NCI-H1930 (cell line): ENCODE measurements around the gene IFI27L2.

Experiments used
- DNase-seq, 2 experiments: peaks; one replicate each; lab custom pipeline; 2025; lab: John Stamatoyannopoulos, UW

IFI27L2 gene

GRCh38 chr14:94152676-94153075 is 23.3 kb upstream of the IFI27L2 start:
- no peak for DNase-seq

DNA sequence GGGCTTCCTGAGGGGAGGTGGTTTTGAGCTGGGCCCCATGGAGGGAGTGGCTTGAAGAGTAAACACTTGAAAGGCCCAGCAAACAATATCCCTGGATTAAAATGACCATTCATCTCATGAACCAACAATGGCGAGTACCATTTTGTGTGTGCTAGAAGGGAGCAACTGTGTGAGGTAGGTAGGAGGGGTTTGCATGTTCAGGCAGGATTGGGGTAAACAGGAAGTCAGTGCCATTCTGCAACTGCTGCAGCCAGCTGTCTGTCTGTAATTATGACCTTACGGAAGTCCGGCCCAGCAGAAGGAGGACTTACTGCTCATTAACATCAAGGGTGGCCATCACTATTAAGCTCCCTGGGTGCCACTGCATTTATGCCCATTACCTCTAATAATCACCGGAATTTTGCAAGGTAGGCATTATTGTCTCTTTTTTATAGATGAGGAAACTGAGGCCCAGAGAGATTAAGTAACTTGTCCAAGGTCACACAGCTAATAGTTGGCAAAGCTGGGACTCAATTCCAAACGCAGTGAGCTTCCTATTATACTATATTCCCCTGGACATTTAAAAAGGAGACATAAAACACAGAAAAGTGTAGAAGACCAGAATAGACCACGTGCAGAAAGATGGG is 16.6 kb upstream of the IFI27L2 start:
- no peak for DNase-seq

DNA sequence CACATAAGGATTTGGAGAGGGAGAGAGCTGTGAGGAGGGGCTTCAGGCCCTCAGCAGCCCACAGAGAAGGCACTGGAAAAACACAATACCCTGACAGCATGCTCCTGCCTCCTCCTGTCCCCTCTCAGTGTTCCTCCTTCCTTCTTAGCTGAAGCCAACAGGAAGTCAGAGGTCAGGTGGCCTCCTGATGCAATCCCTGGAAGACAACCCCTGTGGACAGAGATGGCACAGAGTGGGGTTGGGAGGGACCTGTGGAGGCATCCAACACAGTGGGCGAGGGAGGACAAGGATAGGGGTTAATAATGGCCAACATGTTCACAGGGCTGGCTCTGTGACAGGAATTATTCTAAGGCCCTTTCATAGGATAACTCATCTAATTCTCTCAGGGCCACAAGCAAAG is 15.4 kb upstream of the IFI27L2 start:
- no peak for DNase-seq

DNA sequence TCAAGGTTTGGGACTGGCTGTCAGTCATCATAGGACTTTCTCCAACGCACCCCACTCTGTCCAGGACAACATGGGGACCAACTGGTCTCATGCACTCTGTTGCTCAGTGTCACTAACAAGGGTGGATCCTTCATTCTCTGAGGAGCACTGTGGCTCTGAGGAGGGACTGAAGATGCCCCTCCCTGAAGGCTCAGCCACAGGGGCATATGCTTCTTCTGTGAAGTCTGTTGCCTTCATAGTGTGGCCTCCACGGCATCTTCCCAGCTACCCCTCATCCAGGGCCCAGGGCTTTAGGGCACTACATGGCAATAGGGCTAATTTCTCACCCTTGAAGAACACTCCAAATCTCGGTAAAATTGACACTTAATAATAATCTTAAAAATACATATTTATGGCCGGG is 14.3 kb upstream of the IFI27L2 start:
- DNase-seq: no peak

GRCh38 chr14:94143239-94143638 is 13.8 kb upstream of the IFI27L2 start:
- DNase-seq: no peak

DNA sequence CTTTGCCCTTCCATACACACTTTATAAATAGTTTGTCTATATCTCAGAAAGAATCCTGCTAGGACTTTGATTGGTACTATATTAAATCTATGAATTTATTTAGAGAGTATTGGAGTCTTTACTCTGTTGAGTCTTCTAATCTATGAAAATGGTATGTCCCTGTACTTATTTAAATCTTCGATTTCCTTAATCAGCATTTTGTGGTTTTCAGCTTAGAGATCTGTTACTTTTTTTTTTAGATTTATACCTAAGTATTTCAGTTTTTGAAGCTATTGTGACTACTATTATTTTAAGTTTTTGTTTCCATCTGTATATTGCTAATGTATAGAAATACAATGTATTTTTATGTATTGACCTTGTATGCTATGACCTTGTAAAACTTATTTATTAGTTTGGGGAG is 13.4 kb upstream of the IFI27L2 start:
- DNase-seq: no peak

- DNase-seq: no peak
Observed at GRCh38 chr14:94142247-94142646, 12.8 kb upstream of the IFI27L2 start.

GRCh38 chr14:94139421-94139820 is 10.0 kb upstream of the IFI27L2 start:
- DNase-seq: no peak

DNA sequence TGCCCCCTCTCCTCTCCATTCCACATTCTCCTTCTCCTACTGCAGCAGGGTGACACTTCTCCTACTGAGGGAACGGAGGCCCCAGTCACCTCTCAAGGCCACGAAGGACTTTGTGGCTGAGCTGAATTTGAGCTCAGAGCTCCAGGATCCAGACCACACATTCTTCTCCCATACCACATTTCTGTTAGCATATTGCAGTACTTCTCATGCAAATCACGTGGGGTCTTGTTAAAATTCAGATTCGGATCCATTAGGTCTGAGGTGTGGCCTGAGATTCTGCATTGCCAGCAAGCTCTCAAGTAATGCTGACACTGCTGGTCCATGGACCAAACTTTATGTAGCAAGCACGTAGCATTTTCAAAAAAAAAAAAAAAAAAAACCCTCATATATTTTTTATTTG is 9.6 kb upstream of the IFI27L2 start:
- DNase-seq: no peak

GRCh38 chr14:94138251-94138650 is 8.8 kb upstream of the IFI27L2 start:
- no peak for DNase-seq

- DNase-seq: peak; percentile 22 to 63
Observed at GRCh38 chr14:94136575-94137331, 7.3 kb upstream of the IFI27L2 start.

DNA sequence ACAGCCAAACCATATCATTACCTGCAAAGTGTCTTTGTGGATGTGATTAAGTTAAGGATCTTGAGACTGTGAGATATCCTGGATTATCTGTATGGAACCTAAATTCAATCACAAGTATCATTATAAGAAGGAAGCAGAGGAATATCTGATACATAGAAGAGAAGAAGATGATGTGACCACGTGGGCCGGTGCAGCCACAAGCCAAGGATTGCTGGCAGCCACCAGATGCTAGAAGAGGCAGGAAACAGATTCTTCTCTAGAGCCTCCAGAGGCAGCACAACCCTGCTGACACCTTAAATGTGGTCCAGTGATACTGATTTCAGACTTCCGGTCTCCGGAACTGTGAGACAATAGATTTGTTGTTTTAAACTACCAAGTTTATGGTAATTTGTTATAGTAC is 6.1 kb upstream of the IFI27L2 start:
- DNase-seq: no peak

DNA sequence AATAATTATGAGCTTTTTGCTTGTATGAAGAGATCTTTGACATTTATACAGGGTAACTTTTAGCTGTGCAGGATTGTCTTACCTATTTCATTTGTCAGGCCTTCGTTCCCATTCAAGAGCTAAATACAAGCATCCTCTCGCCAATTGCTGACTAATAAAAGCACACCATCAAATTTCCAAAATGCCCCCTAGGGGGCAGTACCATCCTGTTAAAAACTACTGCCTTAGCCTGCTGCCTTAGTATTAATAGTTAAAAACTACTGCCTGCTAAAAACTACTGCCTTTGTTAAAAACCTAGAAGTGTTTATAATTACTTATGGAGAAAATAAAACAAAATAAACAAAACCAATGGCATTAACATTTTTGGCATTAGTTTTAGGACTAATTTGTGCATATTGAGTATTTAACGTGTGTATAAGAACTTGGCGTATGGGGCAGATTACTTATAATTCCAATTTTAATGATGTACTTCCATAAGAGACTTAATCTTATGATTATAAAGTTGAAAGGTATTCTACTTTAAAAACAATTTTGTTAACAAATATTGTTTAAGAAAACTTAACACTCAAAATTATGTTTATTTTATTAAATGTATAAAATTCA is 3.0 kb upstream of the IFI27L2 start:
- DNase-seq: peak in 1 of 2 experiments; percentile 45

DNA sequence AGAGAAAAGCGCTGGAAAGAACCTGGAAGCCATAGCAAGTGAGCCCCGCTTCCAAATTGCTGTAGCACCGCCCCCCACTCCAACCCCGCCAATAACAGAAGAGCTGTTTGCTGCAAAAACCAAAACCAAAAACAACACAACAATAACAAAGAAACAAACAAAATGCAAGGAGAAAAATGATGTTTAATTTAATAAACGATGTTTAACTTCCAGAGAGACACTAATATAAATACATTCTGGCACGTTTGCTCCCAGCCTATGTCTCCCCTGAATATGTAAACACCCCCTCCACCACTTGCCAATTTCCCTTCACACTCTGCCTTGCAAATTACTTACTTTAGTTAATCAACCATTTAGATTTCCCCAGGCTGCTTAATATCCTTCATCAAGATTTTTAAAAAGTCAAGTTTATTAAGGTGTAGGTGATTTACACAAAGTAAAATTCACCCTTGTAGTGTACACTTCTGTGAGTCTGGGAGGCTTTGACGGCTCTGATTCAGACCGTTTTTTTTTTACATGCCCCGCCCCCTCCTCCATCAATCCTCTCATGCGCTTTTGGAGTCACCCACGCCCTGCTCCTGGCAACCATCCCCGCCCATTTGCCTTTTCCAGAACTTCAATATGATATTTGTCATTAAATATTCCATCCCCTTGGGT is 482 bp upstream of the IFI27L2 start:
- DNase-seq: peak; percentile 8 to 12

GRCh38 chr14:94128216-94128839 is 1.1 kb downstream of the IFI27L2 start:
- no peak for DNase-seq

DNA sequence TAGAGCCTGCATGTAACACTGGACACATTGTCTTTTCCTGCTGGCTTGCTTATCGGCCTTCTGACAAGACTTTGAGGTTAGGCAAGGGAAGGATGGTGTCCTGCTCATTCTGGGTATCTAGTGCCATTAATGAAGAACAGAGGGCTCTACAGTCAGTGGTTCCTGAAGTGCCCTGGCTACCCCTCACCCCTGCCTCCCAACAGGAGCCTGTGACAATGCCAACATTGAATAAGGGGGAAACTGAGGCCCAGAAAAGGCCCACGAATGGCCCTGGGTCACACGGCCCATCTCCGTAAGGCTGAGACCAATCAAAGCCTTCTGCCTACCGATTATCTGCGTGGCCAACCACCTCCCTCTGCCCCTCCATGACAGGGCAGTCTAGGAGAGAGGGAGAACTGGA is 2.1 kb downstream of the IFI27L2 start:
- DNase-seq: no peak

DNA sequence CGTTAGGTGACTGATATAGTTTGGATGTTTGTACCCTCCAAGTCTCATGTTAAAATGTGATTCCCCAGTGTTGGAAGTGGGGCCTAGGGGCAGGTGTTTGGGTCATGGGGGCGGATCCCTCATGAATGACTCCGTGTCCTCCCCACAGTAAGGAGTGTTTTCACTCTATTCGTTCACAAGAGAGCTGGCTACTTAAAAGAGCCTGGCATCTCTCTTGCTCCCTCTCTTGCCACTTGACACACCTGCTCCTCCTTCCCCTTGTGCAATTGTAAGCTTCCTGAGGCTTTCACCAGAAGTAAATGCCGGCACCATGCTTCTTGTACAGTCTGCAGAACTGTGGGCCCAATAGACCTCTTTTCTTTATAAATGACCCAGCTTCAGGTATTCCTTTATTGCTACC is 2.6 kb downstream of the IFI27L2 start:
- no peak for DNase-seq

DNA sequence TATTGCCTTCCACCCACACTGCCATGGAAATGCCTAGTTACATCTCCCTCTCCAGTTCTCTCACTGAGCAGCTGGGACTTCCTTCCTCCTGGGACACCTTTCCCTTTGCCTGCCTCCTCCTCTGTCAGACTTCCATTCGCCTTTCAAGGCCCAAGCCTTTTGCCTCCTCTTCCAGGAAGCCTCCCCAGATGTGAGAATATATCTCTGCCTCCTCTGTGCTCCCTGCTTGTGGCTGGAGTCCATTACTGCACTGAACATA is 3.1 kb downstream of the IFI27L2 start:
- no peak for DNase-seq

DNA sequence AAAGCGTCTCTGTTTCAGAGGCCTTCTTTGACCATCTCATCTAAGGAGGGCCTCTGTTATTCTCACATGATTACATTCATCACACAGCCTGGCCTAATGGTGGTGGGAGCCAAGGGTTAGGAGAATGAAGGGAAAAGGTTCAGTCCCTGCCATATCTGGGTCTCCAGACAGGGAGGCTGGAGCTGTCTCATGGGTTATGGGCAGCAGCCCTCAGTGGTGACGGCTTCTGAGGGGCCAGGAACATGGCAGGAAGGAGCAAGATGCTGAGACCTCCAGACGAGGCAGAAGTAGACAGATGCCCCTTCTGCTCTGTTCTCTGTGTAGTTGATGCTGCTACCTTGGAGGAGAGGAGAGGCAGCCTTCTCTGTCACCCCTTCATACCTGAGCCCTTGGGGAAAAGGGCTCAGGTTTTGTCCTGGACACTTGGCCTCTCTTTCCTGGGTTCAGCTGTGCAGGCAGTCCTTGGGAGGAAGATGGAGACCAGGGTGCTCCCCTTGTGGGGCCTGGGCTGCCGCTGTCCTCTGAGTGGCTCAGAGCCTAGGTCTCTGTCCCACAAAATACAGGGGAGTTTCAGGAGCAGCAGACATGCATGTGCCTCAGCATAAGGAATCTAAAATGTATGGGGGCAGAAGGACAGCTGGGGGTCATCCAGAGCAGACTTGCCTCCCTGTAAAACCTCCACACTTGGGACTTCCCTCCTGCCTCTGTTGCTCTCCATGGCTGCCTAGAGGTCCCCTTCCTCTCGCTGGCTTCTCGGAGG is 3.6 kb downstream of the IFI27L2 start:
- DNase-seq: no peak

DNA sequence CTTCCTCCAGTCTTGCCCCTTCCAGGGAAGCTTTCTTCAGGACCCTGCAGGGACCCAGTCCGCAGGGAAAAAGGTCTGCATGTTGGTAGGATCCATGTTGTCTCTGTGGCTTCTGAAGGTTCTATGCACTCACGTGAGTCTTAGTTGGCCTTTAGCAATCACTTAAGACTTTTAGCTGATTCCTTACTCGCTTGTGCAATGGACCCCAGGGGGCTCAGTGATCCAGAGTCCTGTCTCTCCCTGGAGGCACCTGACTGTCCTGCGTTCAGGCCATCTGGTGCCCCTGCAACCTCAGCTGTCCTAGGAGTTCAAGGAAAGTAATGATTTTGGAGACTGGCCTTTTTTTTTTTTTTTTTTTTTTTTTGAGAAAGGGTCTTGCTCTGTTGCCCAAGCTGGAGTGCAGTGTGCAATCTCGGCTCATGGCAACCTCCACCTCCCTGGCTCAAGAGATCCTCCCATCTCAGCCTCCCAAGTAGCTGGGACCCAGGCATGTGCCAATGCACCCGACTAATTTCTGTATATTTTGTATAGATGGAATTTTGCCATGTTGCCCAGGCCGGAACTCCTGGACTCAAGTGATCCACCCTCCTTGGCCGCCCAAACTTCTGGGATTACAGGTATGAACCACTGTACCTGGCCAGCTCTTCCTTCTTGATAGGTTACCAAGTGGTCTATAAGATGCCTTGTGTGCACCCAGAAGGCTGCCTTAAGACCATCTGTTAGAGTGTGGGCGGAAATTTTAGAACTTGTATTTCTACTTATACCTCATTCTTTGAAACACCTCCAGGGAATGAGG is 4.6 kb downstream of the IFI27L2 start:
- no peak for DNase-seq

- no peak for DNase-seq
Observed at GRCh38 chr14:94123868-94124267, 5.5 kb downstream of the IFI27L2 start.
